CD14-positive monocyte (primary cell): Measurements from ENCODE around the gene CDC42BPG. TPM values are rescaled to one million over a fixed set of nuclear protein-coding genes. Genes with fewer than 3 reads are reported as not detected.

Experiments used
- DNase-seq, 3 donors: peaks; one replicate each; pipeline ENCODE4 v3.0.0-alpha.2; 2011 to 2022
- H2AFZ ChIP-seq: 2 replicates; pipeline ENCODE4 v1.6.0; 2012; ENCODE audit warnings: mild to moderate bottlenecking, low read depth, low read length, inconsistent platforms; ENCODE audit not compliant: insufficient read depth, poor library complexity, severe bottlenecking
- H3K27ac ChIP-seq, 2 donors: 1 replicate in 1 of 2; 2 replicates in 1 of 2; pipeline ENCODE4 v1.5.1; 2012 to 2013; ENCODE audit warnings: low read length in 2 of 2, control low read depth in 1 of 2, inconsistent platforms in 1 of 2, low read depth in 1 of 2, mild to moderate bottlenecking in 1 of 2
- H3K27me3 ChIP-seq, 2 donors: one replicate each; pipeline versions ENCODE4 v1.6.0 to v1.6.1; 2011 to 2013; ENCODE audit warnings: low read length in 2 of 2; ENCODE audit not compliant: control insufficient read depth in 2 of 2, insufficient read depth in 2 of 2
- H3K36me3 ChIP-seq, 2 donors: replicated peaks in 1 of 2; 1 replicate in 1 of 2; 2 replicates in 1 of 2; pipeline versions ENCODE4 v1.5.1 to v1.6.1; 2012 to 2013; ENCODE audit warnings: low read length in 2 of 2, control low read depth in 1 of 2, inconsistent platforms in 1 of 2, mild to moderate bottlenecking in 1 of 2; ENCODE audit not compliant: insufficient read depth in 2 of 2, control insufficient read depth in 1 of 2
- H3K4me1 ChIP-seq, 2 donors: 1 replicate in 1 of 2; 2 replicates in 1 of 2; pipeline versions ENCODE4 v1.5.1 to v1.6.1; 2012 to 2013; ENCODE audit warnings: low read length in 2 of 2, control low read depth in 1 of 2, inconsistent platforms in 1 of 2, mild to moderate bottlenecking in 1 of 2, moderate library complexity in 1 of 2; ENCODE audit not compliant: insufficient read depth in 2 of 2, control insufficient read depth in 1 of 2
- H3K4me2 ChIP-seq: replicated peaks from 2 replicates; pipeline ENCODE3; 2012; ENCODE audit warnings: low read length, moderate library complexity, mild to moderate bottlenecking; ENCODE audit not compliant: poor library complexity, severe bottlenecking; ENCODE audit errors: extremely low read depth
- H3K4me3 ChIP-seq, 3 experiments: fragments of 200-600 bp in 1 of 3; sonication (generic) in 1 of 3; replicated peaks in 1 of 3; 1 replicate in 2 of 3; 2 replicates in 1 of 3; pipeline ENCODE4 v1.5.1; 2011 to 2013; ENCODE audit warnings: low read length in 3 of 3, mild to moderate bottlenecking in 3 of 3, control low read depth in 2 of 3, low read depth in 2 of 3, inconsistent platforms in 1 of 3, moderate library complexity in 1 of 3
- H3K79me2 ChIP-seq: 2 replicates; pipeline ENCODE4 v1.6.0; 2012; ENCODE audit warnings: mild to moderate bottlenecking, control low read depth, inconsistent platforms, low read length, moderate library complexity; ENCODE audit not compliant: insufficient read depth
- H3K9ac ChIP-seq: 2 replicates; pipeline ENCODE4 v1.6.0; 2017; ENCODE audit warnings: low read length, mild to moderate bottlenecking; ENCODE audit not compliant: insufficient read depth, poor library complexity, severe bottlenecking
- H3K9me3 ChIP-seq, 2 donors: replicated peaks in 1 of 2; 1 replicate in 1 of 2; 2 replicates in 1 of 2; pipeline versions ENCODE4 v1.5.1 to v1.6.1; 2012 to 2013; ENCODE audit warnings: low read length in 2 of 2, control low read depth in 1 of 2; ENCODE audit not compliant: control insufficient read depth in 1 of 2, insufficient read depth in 1 of 2
- H4K20me1 ChIP-seq: 2 replicates; pipeline ENCODE4 v1.6.0; 2012; ENCODE audit warnings: mild to moderate bottlenecking, low read length, control low read depth, moderate library complexity; ENCODE audit not compliant: insufficient read depth
- H3K27ac Mint-ChIP-seq, 7 donors: one replicate each; pipeline ENCODE4 v1.8.0; 2020; ENCODE audit warnings: mild to moderate bottlenecking in 7 of 7, mixed read lengths in 7 of 7, moderate library complexity in 6 of 7, inconsistent platforms in 2 of 7
- H3K27me3 Mint-ChIP-seq, 3 donors: one replicate each; pipeline ENCODE4 v1.8.0; 2021 to 2022; ENCODE audit warnings: low read depth in 3 of 3, mild to moderate bottlenecking in 3 of 3, mixed read lengths in 3 of 3, moderate library complexity in 3 of 3, inconsistent platforms in 1 of 3
- H3K36me3 Mint-ChIP-seq, 2 donors: one replicate each; pipeline ENCODE4 v1.8.0; 2020; ENCODE audit warnings: mixed read lengths in 2 of 2, inconsistent platforms in 1 of 2, mild to moderate bottlenecking in 1 of 2
- H3K4me1 Mint-ChIP-seq: one replicate; pipeline ENCODE4 v1.8.0; 2020; ENCODE audit warnings: mild to moderate bottlenecking, mixed read lengths
- H3K4me3 Mint-ChIP-seq, 2 donors: one replicate each; pipeline ENCODE4 v1.8.0; 2020; ENCODE audit warnings: mild to moderate bottlenecking in 2 of 2, mixed read lengths in 2 of 2, moderate library complexity in 1 of 2
- H3K9me3 Mint-ChIP-seq, 7 donors: one replicate each; pipeline ENCODE4 v1.8.0; 2020 to 2022; ENCODE audit warnings: mixed read lengths in 7 of 7, mild to moderate bottlenecking in 6 of 7, moderate library complexity in 6 of 7, inconsistent platforms in 2 of 7
- WGBS: methylation state at CpG from one replicate; pipeline ENCODE4 v1.1.5; 2013; ENCODE audit warnings: missing lambda C conversion rate; ENCODE audit not compliant: insufficient coverage; 5-methylcytosine and 5-hydroxymethylcytosine counted together
- intact Hi-C, 2 donors: fragments of 100-400 bp; cut with micrococcal nuclease; formaldehyde crosslinking; loops; one replicate each; pipeline versions ENCODE4 v1.15.0 to v1.15.1; 2023
- polyA plus RNA-seq, 3 donors: library from polyadenylated mRNA; depleted of rRNA in 1 of 3; unstranded in 2 of 3; stranded (reverse) in 1 of 3; fragments of 300-500 nt in 2 of 3; fragments of >200 nt in 1 of 3; fragmentation: Illumina TruSeq in 2 of 3; gene quantifications; 1 replicate in 2 of 3; 2 replicates in 1 of 3; pipeline ENCODE4 v1.2.3, GENCODE V29; 2012 to 2021
- TF ChIP-seq, protein P1 (sequence below): fragments of 200-600 bp; IDR thresholded peaks from one replicate; pipeline ENCODE4 v1.8.0; 2022; ENCODE audit warnings: antibody characterized with exemption, mild to moderate bottlenecking

The CDC42BPG gene
- polyA plus RNA-seq, 3 donors: 0.23 TPM; not detected in 2

GRCh38 chr11:64859542-64860414 is 15.3 kb upstream of the CDC42BPG start:
- TF ChIP-seq, protein P1, sequence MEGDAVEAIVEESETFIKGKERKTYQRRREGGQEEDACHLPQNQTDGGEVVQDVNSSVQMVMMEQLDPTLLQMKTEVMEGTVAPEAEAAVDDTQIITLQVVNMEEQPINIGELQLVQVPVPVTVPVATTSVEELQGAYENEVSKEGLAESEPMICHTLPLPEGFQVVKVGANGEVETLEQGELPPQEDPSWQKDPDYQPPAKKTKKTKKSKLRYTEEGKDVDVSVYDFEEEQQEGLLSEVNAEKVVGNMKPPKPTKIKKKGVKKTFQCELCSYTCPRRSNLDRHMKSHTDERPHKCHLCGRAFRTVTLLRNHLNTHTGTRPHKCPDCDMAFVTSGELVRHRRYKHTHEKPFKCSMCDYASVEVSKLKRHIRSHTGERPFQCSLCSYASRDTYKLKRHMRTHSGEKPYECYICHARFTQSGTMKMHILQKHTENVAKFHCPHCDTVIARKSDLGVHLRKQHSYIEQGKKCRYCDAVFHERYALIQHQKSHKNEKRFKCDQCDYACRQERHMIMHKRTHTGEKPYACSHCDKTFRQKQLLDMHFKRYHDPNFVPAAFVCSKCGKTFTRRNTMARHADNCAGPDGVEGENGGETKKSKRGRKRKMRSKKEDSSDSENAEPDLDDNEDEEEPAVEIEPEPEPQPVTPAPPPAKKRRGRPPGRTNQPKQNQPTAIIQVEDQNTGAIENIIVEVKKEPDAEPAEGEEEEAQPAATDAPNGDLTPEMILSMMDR: no peak
- Histone ChIP-seq H3K27me3 (no peaks in the 10 kb centered on the region), H3K9me3 (no peaks in the 10 kb centered on the region), H4K20me1 (peaks cover 56% of the 10 kb centered on the region), H3K27ac (peak overlapping the region; percentile 80 to 85), H3K4me3 (peak overlapping the region in 1 of 3 experiments; percentile 55), H3K79me2 (peaks cover 74% of the 10 kb centered on the region), H3K4me1 (peaks cover 100% of the 10 kb centered on the region in 2 donors), H2AFZ (no peak overlapping the region), H3K36me3 (peaks cover 0 to 4% of the 10 kb centered on the region in 2 donors), H3K9ac (peak overlapping the region; percentile 44), H3K4me2 (peak overlapping the region; percentile 56)
- H3K9me3 Mint-ChIP-seq: no peaks in the 10 kb centered on the region
- peak overlapping the region; percentile 71 for H3K4me3 Mint-ChIP-seq
- peaks cover 96% of the 10 kb centered on the region for H3K4me1 Mint-ChIP-seq
- 65% methylated on average over 30 of the region's 33 CpGs for WGBS
- peak overlapping the region; percentile 87 to 96 (median 92) for H3K27ac Mint-ChIP-seq
- intact Hi-C loops: no loop called here
- H3K36me3 Mint-ChIP-seq: peaks cover 46 to 74% of the 10 kb centered on the region in 2 donors
- peak; percentile 67 to 82 (median 74) for DNase-seq
- peaks cover 0 to 7% (median 0%) of the 10 kb centered on the region in 3 donors for H3K27me3 Mint-ChIP-seq

- Histone ChIP-seq H3K9me3 (no peaks in the 10 kb centered on the region), H3K4me3 (peak overlapping the region in 1 of 3 experiments; percentile 55), H3K9ac (peak overlapping the region; percentile 44), H3K79me2 (peaks cover 74% of the 10 kb centered on the region), H3K36me3 (peaks cover 11 to 13% of the 10 kb centered on the region in 2 donors), H3K27me3 (no peaks in the 10 kb centered on the region), H2AFZ (no peak overlapping the region), H3K27ac (peak overlapping the region; percentile 80 to 85), H3K4me2 (peak overlapping the region; percentile 56), H3K4me1 (peaks cover 100% of the 10 kb centered on the region in 2 donors), H4K20me1 (peaks cover 53% of the 10 kb centered on the region)
- Mint-ChIP-seq H3K9me3 (peaks cover 0 to 2% (median 0%) of the 10 kb centered on the region in 7 donors), H3K4me3 (peak overlapping the region; percentile 71), H3K4me1 (peaks cover 96% of the 10 kb centered on the region), H3K27ac (peak overlapping the region; percentile 87 to 96 (median 92)), H3K36me3 (peaks cover 55 to 75% of the 10 kb centered on the region in 2 donors), H3K27me3 (peaks cover 0 to 5% (median 3%) of the 10 kb centered on the region in 3 donors)
- intact Hi-C loops: no loop called here
- 30% methylated on average over 8 of the region's 19 CpGs for WGBS
- DNase-seq: peak; percentile 81 to 92 (median 87)
- TF ChIP-seq, protein P1: no peak
Observed at GRCh38 chr11:64858467-64859263, 14.2 kb upstream of the CDC42BPG start.
